K562 (cell line): ENCODE measurements around the gene ANXA1. TPM values are rescaled to one million over a fixed set of nuclear protein-coding genes. Genes with fewer than 3 reads are reported as not detected.

Source experiments
- ATAC-seq: fragments of 200-7000 bp; cut with Tn5 transposase; 3 replicates; pipeline ENCODE4 v1.9.1; 2020; ENCODE audit warnings: moderate library complexity
- BruUV-seq: library from RNA; stranded (reverse); fragments of 400-500 nt; replicated peaks from 2 replicates; lab custom pipeline; 2021; lab: Mats Ljungman, UMichigan
- CTCF ChIA-PET: fragments of 300-600 bp; formaldehyde crosslinking; extraction: SDS; loops from one replicate; lab custom pipeline; 2021; ENCODE audit warnings: low intra/inter-chr PET ratio; lab: Yijun Ruan, JAX
- POLR2A ChIA-PET: fragments of 300-600, 350-650 bp; sonication (Branson Sonifier 250); formaldehyde crosslinking; extraction: SDS; loops from one replicate; lab custom pipeline; 2021; ENCODE audit warnings: antibody characterized with exemption, inconsistent platforms; lab: Yijun Ruan, JAX
- DNase-seq, 4 experiments: peaks; one replicate each; pipeline versions ENCODE4 v3.0.0 to v3.0.0-alpha.2; 2011 to 2018; ENCODE audit warnings: low spot score in 3 of 4, mixed read lengths in 3 of 4; ENCODE audit errors: extremely low read depth in 1 of 4
- FAIRE-seq: peaks from 2 replicates; lab custom pipeline; 2011; peaks lifted over from hg19 to GRCh38; lab: Jason Lieb, UNC
- H2AFZ ChIP-seq: 2 replicates; pipeline ENCODE4 v1.6.0; 2011; ENCODE audit warnings: low read depth, low read length, control low read depth, inconsistent platforms
- H3K27ac ChIP-seq: fragments of 200-600 bp; 3 replicates; pipeline ENCODE4 v1.8.0; 2011; ENCODE audit warnings: low read depth, mild to moderate bottlenecking, control low read depth, inconsistent platforms, low read length, moderate library complexity, mixed read lengths; ENCODE audit errors: extremely low read depth
- H3K27me3 ChIP-seq, 2 experiments: fragments of 300-600 bp in 1 of 2; 2 replicates in 1 of 2; 3 replicates in 1 of 2; pipeline versions ENCODE4 v1.6.0 to v1.8.0; 2011; ENCODE audit warnings: inconsistent platforms in 2 of 2, low read length in 2 of 2, mild to moderate bottlenecking in 1 of 2, mixed read lengths in 1 of 2, moderate library complexity in 1 of 2; ENCODE audit not compliant: control insufficient read depth in 2 of 2, insufficient read depth in 2 of 2
- H3K36me3 ChIP-seq: fragments of 300-600 bp; 3 replicates; pipeline ENCODE4 v1.8.0; 2011; ENCODE audit warnings: mild to moderate bottlenecking, low read length, inconsistent platforms; ENCODE audit not compliant: control insufficient read depth, insufficient read depth
- H3K4me1 ChIP-seq, 2 experiments: fragments of 200-600 bp in 1 of 2; replicated peaks in 1 of 2; 2 replicates in 1 of 2; 3 replicates in 1 of 2; pipeline versions ENCODE4 v1.5.1 to v1.8.0; 2011; ENCODE audit warnings: inconsistent platforms in 2 of 2, low read length in 2 of 2, mild to moderate bottlenecking in 1 of 2, mixed read lengths in 1 of 2, moderate library complexity in 1 of 2; ENCODE audit not compliant: control insufficient read depth in 2 of 2, insufficient read depth in 2 of 2
- H3K4me2 ChIP-seq: 2 replicates; pipeline ENCODE4 v1.6.1; 2011; ENCODE audit warnings: low read length, control low read depth, inconsistent platforms, mixed read lengths; ENCODE audit not compliant: insufficient read depth
- H3K4me3 ChIP-seq: fragments of 200-600 bp; sonication (generic), shearing (Covaris generic); 2 replicates; pipeline ENCODE4 v1.5.1; 2016; ENCODE audit warnings: control low read depth, inconsistent platforms
- H3K79me2 ChIP-seq: fragments of 200-600 bp; 3 replicates; pipeline ENCODE4 v1.8.0; 2011; ENCODE audit warnings: low read length, inconsistent platforms; ENCODE audit not compliant: control insufficient read depth, insufficient read depth
- H3K9ac ChIP-seq, 2 experiments: 2 replicates each; pipeline versions ENCODE4 v1.6.0 to v1.6.1; 2011; ENCODE audit warnings: low read depth in 2 of 2, low read length in 2 of 2, control low read depth in 1 of 2, inconsistent platforms in 1 of 2, mild to moderate bottlenecking in 1 of 2, mixed read lengths in 1 of 2; ENCODE audit not compliant: insufficient read depth in 1 of 2
- H3K9me1 ChIP-seq: one replicate; pipeline ENCODE4 v1.6.0; 2011; ENCODE audit warnings: inconsistent platforms, mild to moderate bottlenecking, low read length, moderate library complexity; ENCODE audit not compliant: control insufficient read depth, insufficient read depth
- H3K9me3 ChIP-seq: replicated peaks from 2 replicates; pipeline ENCODE4 v1.5.1; 2011; ENCODE audit warnings: low read depth, low read length, inconsistent platforms; ENCODE audit not compliant: control insufficient read depth, insufficient read depth
- H4K20me1 ChIP-seq: replicated peaks from 2 replicates; pipeline ENCODE4 v1.6.1; 2011; ENCODE audit warnings: low read length, inconsistent platforms, mixed read lengths; ENCODE audit not compliant: control insufficient read depth, insufficient read depth
- MAFG ChIP-seq: fragments of 450-650 bp; conservative IDR thresholded peaks from 2 replicates; pipeline ENCODE4 v1.6.1; 2016; ENCODE audit warnings: missing genetic modification characterization, missing compliant biosample characterization
- MITF ChIP-seq: IDR thresholded peaks from 2 replicates; pipeline ENCODE4 v1.6.1; 2014; ENCODE audit warnings: antibody characterized with exemption
- MTA2 ChIP-seq: fragments of 450-650 bp; IDR thresholded peaks from 2 replicates; pipeline ENCODE4 v1.6.1; 2016; ENCODE audit warnings: low read depth
- RBFOX2 ChIP-seq: fragments of 200-400 bp; formaldehyde crosslinking; IDR thresholded peaks from 2 replicates; pipeline ENCODE4 v1.6.1; 2017; ENCODE audit warnings: low read depth, mild to moderate bottlenecking, low read length, moderate library complexity
- SMAD1 ChIP-seq: fragments of 150-350 bp; IDR thresholded peaks from 2 replicates; pipeline ENCODE4 v1.6.1; 2014; ENCODE audit warnings: low read length, low read depth; ENCODE audit not compliant: partially characterized antibody
- ZBTB2 ChIP-seq: fragments of 450-650 bp; IDR thresholded peaks from 2 replicates; pipeline ENCODE4 v1.6.1; 2016; ENCODE audit warnings: antibody characterized with exemption
- ZNF609 ChIP-seq: sonication (generic); formaldehyde crosslinking; IDR thresholded peaks from 2 replicates; pipeline ENCODE4 v1.8.1; 2023; ENCODE audit warnings: missing genetic modification reagents, mild to moderate bottlenecking, borderline replicate concordance
- in situ Hi-C: fragments of 300-500 bp; cut with MboI; formaldehyde crosslinking; loops from 4 replicates; pipeline ENCODE4 v1.15.0; 2018; ENCODE audit warnings: inconsistent platforms, mixed read lengths
- intact Hi-C: fragments of 100-400 bp; cut with micrococcal nuclease; formaldehyde crosslinking; loops from 2 replicates; pipeline ENCODE4 v1.14.2; 2022
- polyA plus RNA-seq, 8 experiments: library from polyadenylated mRNA; depleted of rRNA in 4 of 8; stranded (reverse) in 5 of 8; unstranded in 3 of 8; fragments of >200 nt; fragmentation: Nextera tagmentation in 2 of 8; fragmentation: Illumina TruSeq in 1 of 8; extraction: Ambion mirVana in 2 of 8; extraction: Trizol in 1 of 8; gene quantifications; 2 replicates each; pipeline versions ENCODE4 v1.2.1 to v1.2.3, GENCODE V29; 2011 to 2014; ENCODE audit warnings: inconsistent platforms in 1 of 8, missing spikeins in 1 of 8
- total RNA-seq, 7 experiments: library from RNA; depleted of rRNA in 6 of 7; stranded (reverse); fragments of >200 nt in 6 of 7; fragmentation: Illumina TruSeq in 2 of 7; extraction: Trizol in 2 of 7; gene quantifications; 2 replicates each; pipeline versions ENCODE4 v1.2.1 to v1.2.3, GENCODE V29; 2011 to 2021; ENCODE audit warnings: low replicate concordance in 1 of 7

ANXA1 gene
- total and polyA plus RNA-seq, 9 of the 15 experiments (the other 6 are each of a cell fraction or from before 2014, with no cell fraction given), result 406 to 1,298 (median 620) TPM

- peaks cover 74% of the 10 kb centered on the region for H3K36me3 ChIP-seq
- TF ChIP-seq SMAD1 (no peak), MTA2 (no peak), RBFOX2 (peak; percentile 52), ZBTB2 (no peak), ZNF609 (CRISPR knock-in tag) (no peak), MITF (no peak), MAFG (tag) (peak; percentile 54; the same call in 1 of the 2 replicates)
Measured at GRCh38 chr9:73156865-73157187, 5.2 kb downstream of the ANXA1 start.

More at GRCh38 chr9:73156865-73157187, 5.2 kb downstream of the ANXA1 start:
- no peak overlapping the region for H2AFZ ChIP-seq
- no peaks in the 10 kb centered on the region for H3K27me3 ChIP-seq
- no peaks in the 10 kb centered on the region; the same call in 1 of the 2 replicates for H4K20me1 ChIP-seq
- ChIA-PET CTCF (no interaction called here), POLR2A (no interaction called here)
- intact Hi-C loops, result no loop called here
- H3K79me2 ChIP-seq, result peaks cover 63% of the 10 kb centered on the region
- BruUV-seq, result no TSS peak
- no peak overlapping the region for H3K4me2 ChIP-seq
- peak overlapping the region in 1 of 2 experiments; percentile 28; a peak in 1 of 4 replicates for H3K9ac ChIP-seq
- FAIRE-seq (no peak), ATAC-seq (no peak), DNase-seq (no peak)
- H3K9me1 ChIP-seq, result no peaks in the 10 kb centered on the region
- no peaks in the 10 kb centered on the region for H3K9me3 ChIP-seq
- H3K4me3 ChIP-seq, result no peak overlapping the region
- peaks cover 0 to 9% of the 10 kb centered on the region in 2 experiments; a peak in 2 of 5 replicates for H3K4me1 ChIP-seq
- in situ Hi-C loops, result no loop called here
- peak overlapping the region; percentile 18; the same call in 1 of the 3 replicates for H3K27ac ChIP-seq
